ENCODE data around the gene PTPRK.

Gene PTPRK

GRCh38 chr6:128139519-128139918 is 380.9 kb downstream of the PTPRK start:
- DNase-seq (ENCODE audit: extremely low spot score): no peak
- ChIA-PET CTCF (no interaction called here), POLR2A (no interaction called here)
- no peak for TF ChIP-seq HDGF (IDR thresholded peaks at IDR 0.05; ENCODE audit: borderline replicate concordance)
- no peak for TF ChIP-seq LEF1 (IDR thresholded peaks at IDR 0.05; ENCODE audit: borderline replicate concordance)
- TF ChIP-seq L3MBTL2 (conservative IDR thresholded peaks at IDR 0.05): no peak
- no peak for TF ChIP-seq ELF4 (IDR thresholded peaks at IDR 0.05)
- no peak for TF ChIP-seq NFRKB (IDR thresholded peaks at IDR 0.05)
- TF ChIP-seq FOXM1 (IDR thresholded peaks at IDR 0.05; ENCODE audit: borderline replicate concordance): no peak
- no peak for TF ChIP-seq ARNT (IDR thresholded peaks at IDR 0.05)
- TF ChIP-seq FOXK2 (IDR thresholded peaks at IDR 0.05): no peak

- no peak for DNase-seq (ENCODE audit: extremely low spot score)
- ChIA-PET POLR2A (no interaction called here), CTCF (no interaction called here)
- TF ChIP-seq L3MBTL2 (conservative IDR thresholded peaks at IDR 0.05) (no peak), BHLHE40 (IDR thresholded peaks at IDR 0.05; ENCODE audit: borderline replicate concordance) (no peak), FOXK2 (IDR thresholded peaks at IDR 0.05) (no peak), ZNF384 (IDR thresholded peaks at IDR 0.05) (no peak), ELF4 (IDR thresholded peaks at IDR 0.05) (no peak), SP1 (IDR thresholded peaks at IDR 0.05) (no peak), SUZ12 (IDR thresholded peaks at IDR 0.05) (no peak), CTBP1 (IDR thresholded peaks at IDR 0.05; ENCODE audit: borderline replicate concordance) (no peak), HDGF (IDR thresholded peaks at IDR 0.05; ENCODE audit: borderline replicate concordance) (no peak), ARNT (IDR thresholded peaks at IDR 0.05) (no peak), FOXM1 (IDR thresholded peaks at IDR 0.05; ENCODE audit: borderline replicate concordance) (no peak), NFRKB (IDR thresholded peaks at IDR 0.05) (no peak), FOXA1 (IDR thresholded peaks at IDR 0.05) (no peak), LEF1 (IDR thresholded peaks at IDR 0.05; ENCODE audit: borderline replicate concordance) (no peak), TARDBP (IDR thresholded peaks at IDR 0.05) (no peak), PKNOX1 (IDR thresholded peaks at IDR 0.05) (no peak)
Observed at GRCh38 chr6:128138694-128139093, 381.7 kb downstream of the PTPRK start.

- CTCF ChIA-PET: no interaction called here
- no peak for DNase-seq (ENCODE audit: extremely low spot score)
- POLR2A ChIA-PET: no interaction called here
- TF ChIP-seq SP1 (IDR thresholded peaks at IDR 0.05): no peak
- no peak for TF ChIP-seq CTBP1 (IDR thresholded peaks at IDR 0.05; ENCODE audit: borderline replicate concordance)
- TF ChIP-seq FOXA1 (IDR thresholded peaks at IDR 0.05): no peak
- no peak for TF ChIP-seq FOXM1 (IDR thresholded peaks at IDR 0.05; ENCODE audit: borderline replicate concordance)
- TF ChIP-seq ARNT (IDR thresholded peaks at IDR 0.05): no peak
- no peak for TF ChIP-seq HDGF (IDR thresholded peaks at IDR 0.05; ENCODE audit: borderline replicate concordance)
- TF ChIP-seq SUZ12 (IDR thresholded peaks at IDR 0.05): no peak
- no peak for TF ChIP-seq FOXK2 (IDR thresholded peaks at IDR 0.05)
- TF ChIP-seq BHLHE40 (IDR thresholded peaks at IDR 0.05; ENCODE audit: borderline replicate concordance): no peak
- TF ChIP-seq PKNOX1 (IDR thresholded peaks at IDR 0.05): no peak
- TF ChIP-seq L3MBTL2 (conservative IDR thresholded peaks at IDR 0.05): no peak
- no peak for TF ChIP-seq NFRKB (IDR thresholded peaks at IDR 0.05)
- TF ChIP-seq ELF4 (IDR thresholded peaks at IDR 0.05): no peak
- TF ChIP-seq ZNF384 (IDR thresholded peaks at IDR 0.05): no peak
- TF ChIP-seq LEF1 (IDR thresholded peaks at IDR 0.05; ENCODE audit: borderline replicate concordance): no peak
- no peak for TF ChIP-seq TARDBP (IDR thresholded peaks at IDR 0.05)
Observed at GRCh38 chr6:128135325-128135724, 385.1 kb downstream of the PTPRK start.

- ChIA-PET POLR2A (no interaction called here), CTCF (no interaction called here)
- DNase-seq (ENCODE audit: extremely low spot score): no peak
- TF ChIP-seq ARNT (IDR thresholded peaks at IDR 0.05): no peak
- TF ChIP-seq BHLHE40 (IDR thresholded peaks at IDR 0.05; ENCODE audit: borderline replicate concordance): no peak
- TF ChIP-seq TARDBP (IDR thresholded peaks at IDR 0.05): no peak
- TF ChIP-seq SUZ12 (IDR thresholded peaks at IDR 0.05): no peak
- TF ChIP-seq L3MBTL2 (conservative IDR thresholded peaks at IDR 0.05): no peak
- TF ChIP-seq ELF4 (IDR thresholded peaks at IDR 0.05): no peak
- no peak; the same call in 1 of the 2 replicates for TF ChIP-seq PKNOX1 (IDR thresholded peaks at IDR 0.05)
- no peak for TF ChIP-seq HDGF (IDR thresholded peaks at IDR 0.05; ENCODE audit: borderline replicate concordance)
- TF ChIP-seq FOXM1 (IDR thresholded peaks at IDR 0.05; ENCODE audit: borderline replicate concordance): no peak
- TF ChIP-seq FOXA1 (IDR thresholded peaks at IDR 0.05): no peak
- TF ChIP-seq NFRKB (IDR thresholded peaks at IDR 0.05): no peak
- TF ChIP-seq SP1 (IDR thresholded peaks at IDR 0.05): no peak
- TF ChIP-seq ZNF384 (IDR thresholded peaks at IDR 0.05): no peak
Observed at GRCh38 chr6:128131566-128131965, 388.8 kb downstream of the PTPRK start.

GRCh38 chr6:128131036-128131435 is 389.4 kb downstream of the PTPRK start:
- no peak for TF ChIP-seq TARDBP (IDR thresholded peaks at IDR 0.05)
- no peak for TF ChIP-seq L3MBTL2 (conservative IDR thresholded peaks at IDR 0.05)
- no peak for TF ChIP-seq NFRKB (IDR thresholded peaks at IDR 0.05)
- TF ChIP-seq FOXM1 (IDR thresholded peaks at IDR 0.05; ENCODE audit: borderline replicate concordance): no peak
- no peak for TF ChIP-seq FOXA1 (IDR thresholded peaks at IDR 0.05)
- TF ChIP-seq ELF4 (IDR thresholded peaks at IDR 0.05): no peak
- TF ChIP-seq ARNT (IDR thresholded peaks at IDR 0.05): no peak
- TF ChIP-seq SP1 (IDR thresholded peaks at IDR 0.05): no peak
- TF ChIP-seq FOXK2 (IDR thresholded peaks at IDR 0.05): no peak
- TF ChIP-seq ZNF384 (IDR thresholded peaks at IDR 0.05): no peak
- no peak for TF ChIP-seq PKNOX1 (IDR thresholded peaks at IDR 0.05)
- TF ChIP-seq CTBP1 (IDR thresholded peaks at IDR 0.05; ENCODE audit: borderline replicate concordance): no peak
- TF ChIP-seq SUZ12 (IDR thresholded peaks at IDR 0.05): no peak
- TF ChIP-seq HDGF (IDR thresholded peaks at IDR 0.05; ENCODE audit: borderline replicate concordance): no peak
- POLR2A ChIA-PET: no interaction called here
- no peak for DNase-seq (ENCODE audit: extremely low spot score)
- CTCF ChIA-PET: no interaction called here

Measured in HEK293T (cell line).